HL-60 (cell line): ENCODE results near the gene ABI3BP.

ENCODE experiments used
- DNase-seq, 2 experiments: peaks; one replicate each; pipeline ENCODE4 v3.0.0-alpha.2; 2010 to 2020; ENCODE audit warnings: low read depth in 1 of 2, low spot score in 1 of 2
- H3K27ac ChIP-seq: fragments of 250-450 bp; sonication (Bioruptor Pico); replicated peaks from 2 replicates; pipeline ENCODE4 v1.5.1; 2020; ENCODE audit warnings: mild to moderate bottlenecking, moderate library complexity
- H3K27me3 ChIP-seq: fragments of 250-450 bp; sonication (Bioruptor Pico); 2 replicates; pipeline ENCODE4 v1.5.1; 2021; ENCODE audit warnings: mild to moderate bottlenecking, moderate library complexity; ENCODE audit not compliant: insufficient read depth, poor library complexity, severe bottlenecking
- H3K4me3 ChIP-seq: replicated peaks from 2 replicates; pipeline ENCODE4 v1.5.1; 2011; ENCODE audit warnings: mild to moderate bottlenecking, control low read depth, low read length; ENCODE audit not compliant: insufficient read depth
- CTCF ChIP-seq: IDR thresholded peaks from one replicate; pipeline ENCODE4 v1.5.1; 2011; ENCODE audit warnings: low read length, control low read depth, inconsistent platforms; ENCODE audit not compliant: insufficient read depth
- GABPA ChIP-seq: IDR thresholded peaks from 2 replicates; pipeline ENCODE4 v1.6.1; 2012; ENCODE audit warnings: low read depth
- POLR2AphosphoS5 ChIP-seq: IDR thresholded peaks from 2 replicates; pipeline ENCODE4 v1.6.1; 2012; ENCODE audit warnings: low read depth
- REST ChIP-seq: IDR thresholded peaks from 2 replicates; pipeline ENCODE4 v1.6.1; 2012; ENCODE audit warnings: low read depth; ENCODE audit not compliant: insufficient replicate concordance
- SPI1 ChIP-seq: IDR thresholded peaks from 2 replicates; pipeline ENCODE4 v1.6.1; 2012; ENCODE audit warnings: low read depth, mild to moderate bottlenecking, borderline replicate concordance

The ABI3BP gene

GRCh38 chr3:100879195-100879810, 113.9 kb downstream of the ABI3BP start:
- no peak for TF ChIP-seq REST
- TF ChIP-seq CTCF = no peak
- no peak for TF ChIP-seq SPI1
- TF ChIP-seq POLR2AphosphoS5 = no peak
- no peak for TF ChIP-seq GABPA
- Histone ChIP-seq H3K27ac (no peak overlapping the region), H3K4me3 (no peak overlapping the region), H3K27me3 (no peaks in the 10 kb centered on the region)
- DNase-seq = no peak

- no peak for DNase-seq
- TF ChIP-seq CTCF = no peak
- Histone ChIP-seq H3K27ac (no peak overlapping the region), H3K4me3 (no peak overlapping the region), H3K27me3 (no peaks in the 10 kb centered on the region)
These were observed 115.9 kb downstream of the ABI3BP start for GRCh38 chr3:100877286-100877685.

- Histone ChIP-seq H3K27ac (no peak overlapping the region), H3K27me3 (no peaks in the 10 kb centered on the region), H3K4me3 (no peak overlapping the region)
- DNase-seq = no peak
- no peak for TF ChIP-seq REST
- no peak for TF ChIP-seq GABPA
- TF ChIP-seq CTCF = no peak
- no peak for TF ChIP-seq SPI1
- TF ChIP-seq POLR2AphosphoS5 = no peak
These were observed 118.0 kb downstream of the ABI3BP start for GRCh38 chr3:100875239-100875638.

- TF ChIP-seq REST (no peak), SPI1 (no peak), POLR2AphosphoS5 (no peak), GABPA (no peak), CTCF (no peak)
- Histone ChIP-seq H3K27me3 (no peaks in the 10 kb centered on the region), H3K4me3 (no peak overlapping the region), H3K27ac (no peak overlapping the region)
- no peak for DNase-seq
These were observed 119.6 kb downstream of the ABI3BP start for GRCh38 chr3:100873611-100874010.
